Muscle of leg (tissue), 11 donors: ENCODE measurements around the gene CYP2D6. TPM values are rescaled to one million over a fixed set of nuclear protein-coding genes. Genes with fewer than 3 reads are reported as not detected.
"Not testable (repeated sequence)": the region's sequence is repeated elsewhere in the genome, so short reads cannot be mapped to it uniquely, and the experiment has no call there.

Experiments
- DNase-seq: peaks from one replicate; pipeline ENCODE4 v3.0.0; 2013
- H3K27ac ChIP-seq: one replicate; pipeline ENCODE4 v1.5.1; 2013; ENCODE audit warnings: mild to moderate bottlenecking, low read length, control low read depth
- H3K27me3 ChIP-seq: one replicate; pipeline ENCODE4 v1.6.1; 2013; ENCODE audit warnings: low read length; ENCODE audit not compliant: control insufficient read depth, insufficient read depth
- H3K36me3 ChIP-seq: one replicate; pipeline ENCODE4 v1.6.1; 2013; ENCODE audit warnings: low read length; ENCODE audit not compliant: control insufficient read depth, insufficient read depth
- H3K4me1 ChIP-seq: one replicate; pipeline ENCODE4 v1.6.1; 2013; ENCODE audit warnings: low read length; ENCODE audit not compliant: control insufficient read depth, insufficient read depth
- H3K4me3 ChIP-seq: one replicate; pipeline ENCODE4 v1.5.1; 2013; ENCODE audit warnings: low read length, control low read depth
- H3K9me3 ChIP-seq: replicated peaks from 2 replicates; pipeline ENCODE4 v1.6.1; 2013; ENCODE audit warnings: low read depth, low read length; ENCODE audit not compliant: control insufficient read depth
- WGBS: methylation state at CpG from one replicate; pipeline ENCODE4 v1.1.5; 2013; ENCODE audit warnings: missing lambda C conversion rate; ENCODE audit not compliant: insufficient coverage; 5-methylcytosine and 5-hydroxymethylcytosine counted together
- polyA plus RNA-seq, 8 donors: library from polyadenylated mRNA; unstranded; fragments of 120-200 nt; gene quantifications; one replicate each; pipeline versions ENCODE4 v1.2.1 to v1.2.3, GENCODE V29; 2013; ENCODE audit warnings: inconsistent platforms in 1 of 8, low replicate concordance in 1 of 8; ENCODE audit not compliant: insufficient read length in 8 of 8, insufficient read depth in 1 of 8
- total RNA-seq: library from RNA; stranded (reverse); fragments of 120-200 nt; gene quantifications from one replicate; pipeline ENCODE4 v1.2.4, GENCODE V29; 2013

The CYP2D6 gene
- total and polyA plus RNA-seq, 9 donors: 0.31 to 3.4 (median 1.5) TPM

DNA sequence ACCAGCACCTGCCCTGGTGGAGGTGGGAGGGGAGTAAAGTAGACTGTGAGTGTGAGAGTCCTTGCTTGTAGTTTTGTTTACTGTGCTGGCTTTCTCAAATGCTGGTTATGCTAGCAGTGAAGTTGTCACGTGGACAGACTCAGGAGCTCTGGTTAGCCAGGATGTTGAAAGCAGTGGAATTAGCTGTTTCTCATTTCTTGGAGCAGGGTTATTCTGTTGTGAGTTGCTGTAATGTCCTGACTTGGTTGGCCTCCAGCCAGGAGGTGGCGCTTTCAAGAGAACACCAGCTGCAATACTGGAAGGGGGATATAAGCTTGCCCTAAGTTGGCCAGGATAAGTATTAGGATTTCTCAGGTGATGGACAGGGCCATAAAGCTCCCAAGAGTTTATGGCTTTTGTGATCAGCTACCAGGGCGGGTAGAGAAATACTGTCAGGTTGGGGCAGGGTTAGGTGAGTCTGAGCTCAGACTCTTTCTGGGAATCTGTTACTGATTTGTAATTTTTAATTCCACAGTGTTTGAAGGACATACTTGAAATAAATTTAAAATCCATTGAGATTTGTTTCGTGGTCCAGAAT is 13.7 kb downstream of the CYP2D6 start:
- 85% methylated on average over 3 of the region's 4 CpGs for WGBS
- Histone ChIP-seq H3K27me3 (no peaks in the 10 kb centered on the region), H3K4me1 (peaks cover 3% of the 10 kb centered on the region), H3K36me3 (no peaks in the 10 kb centered on the region), H3K4me3 (no peak overlapping the region), H3K27ac (no peak overlapping the region), H3K9me3 (peaks cover 18% of the 10 kb centered on the region)
- DNase-seq: no peak

DNA sequence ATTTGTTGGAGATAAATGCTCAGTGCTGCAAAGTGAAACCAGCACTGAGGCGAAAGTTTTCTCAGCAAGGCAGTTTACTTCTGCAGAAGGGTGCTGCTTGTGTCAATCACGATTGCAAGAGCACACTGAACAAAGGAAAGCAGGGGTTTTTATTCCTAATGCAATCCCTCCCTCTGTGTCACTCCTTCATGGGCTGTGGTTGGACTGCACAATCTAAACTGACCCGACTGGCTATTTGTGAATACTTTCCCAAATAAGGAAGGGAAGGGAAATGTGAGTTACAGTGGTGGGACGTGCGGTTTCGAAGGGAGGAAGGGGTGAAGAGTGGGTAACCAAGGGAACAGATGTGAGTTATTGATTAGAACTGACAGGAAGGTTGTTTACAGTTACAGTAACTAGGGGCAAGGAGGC is 15.2 kb downstream of the CYP2D6 start:
- H3K27ac ChIP-seq, DNase-seq, H3K4me1 ChIP-seq, H3K27me3 ChIP-seq, H3K4me3 ChIP-seq, H3K36me3 ChIP-seq: not testable (repeated sequence)
- peaks cover 18% of the 10 kb centered on the region for H3K9me3 ChIP-seq
- 96% methylated on average over 4 of the region's 6 CpGs for WGBS

DNA sequence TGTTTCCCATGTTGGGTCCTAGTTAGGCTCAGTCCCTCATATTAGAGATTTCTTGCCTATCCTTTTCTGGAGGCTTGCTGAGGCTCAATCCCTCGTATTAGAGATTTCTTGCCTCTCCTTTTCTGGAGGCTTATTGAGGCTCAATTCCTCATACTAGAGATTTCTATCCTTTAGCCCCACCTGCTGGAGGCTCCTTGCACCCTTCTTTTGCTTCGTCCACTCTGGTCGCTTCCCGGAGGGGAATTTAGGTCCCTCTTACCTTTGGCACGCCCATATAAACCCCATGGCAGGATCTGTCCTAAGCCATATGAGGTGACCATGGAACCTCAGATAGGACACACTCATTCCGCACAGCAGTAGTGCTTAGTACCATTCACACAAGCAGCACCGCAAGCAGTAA is 15.9 kb downstream of the CYP2D6 start:
- Histone ChIP-seq H3K27ac (no peak overlapping the region), H3K4me1 (peaks cover 3% of the 10 kb centered on the region), H3K9me3 (peaks cover 18% of the 10 kb centered on the region), H3K27me3 (no peaks in the 10 kb centered on the region), H3K36me3 (no peaks in the 10 kb centered on the region), H3K4me3 (no peak overlapping the region)
- 86% methylated on average over 7 of the region's 7 CpGs for WGBS
- DNase-seq: no peak

DNA sequence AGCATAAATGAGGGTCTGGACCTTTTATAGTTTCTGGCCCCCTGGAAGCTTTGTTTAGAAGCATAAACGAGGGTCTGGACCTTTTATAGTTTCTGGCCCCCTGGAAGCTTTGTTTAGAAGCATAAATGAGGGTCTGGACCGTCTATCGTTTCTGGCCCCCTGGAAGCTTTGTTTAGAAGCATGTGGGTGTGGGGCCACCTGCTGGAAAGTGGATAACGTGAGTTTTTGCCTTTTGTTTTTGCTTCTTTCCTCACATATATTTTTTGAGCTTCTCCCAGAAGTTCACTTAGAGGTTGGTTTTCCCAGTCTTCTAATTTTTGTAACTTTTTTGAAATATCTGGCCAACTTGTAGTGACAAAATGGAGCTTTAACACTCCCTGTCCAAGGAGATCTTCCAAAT is 17.8 kb downstream of the CYP2D6 start:
- H3K27me3 ChIP-seq, H3K4me3 ChIP-seq, H3K27ac ChIP-seq, H3K36me3 ChIP-seq, H3K4me1 ChIP-seq, DNase-seq: not testable (repeated sequence)
- H3K9me3 ChIP-seq: peaks cover 18% of the 10 kb centered on the region
- WGBS: no CpG with 5 or more reads among the region's 4 CpGs

GRCh38 chr22:42111798-42112197 is 18.8 kb downstream of the CYP2D6 start:
- no peak overlapping the region for H3K4me3 ChIP-seq
- no CpG with 5 or more reads among the region's 4 CpGs for WGBS

DNA sequence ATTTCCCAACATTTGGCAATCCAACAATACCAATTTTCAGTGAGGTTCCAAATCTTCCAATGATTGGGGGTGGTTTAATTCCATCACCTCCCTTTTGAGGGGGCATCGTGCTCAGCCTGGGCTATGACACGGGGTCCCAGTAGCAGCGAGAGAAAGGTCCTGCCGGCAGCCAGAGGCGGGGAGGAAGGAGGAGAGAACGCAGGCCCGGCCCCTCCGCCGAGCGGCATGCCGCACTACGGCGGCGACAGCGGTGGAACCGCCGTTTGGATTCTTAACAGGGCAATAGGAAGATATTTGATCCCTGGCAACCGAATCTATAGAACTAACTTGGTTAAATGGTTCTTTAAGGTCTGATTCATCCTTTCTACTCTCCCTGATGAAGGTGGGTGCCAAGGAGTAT is 21.8 kb downstream of the CYP2D6 start:
- H3K9me3 ChIP-seq: peaks cover 13% of the 10 kb centered on the region
- H3K27ac ChIP-seq: no peak overlapping the region
- H3K27me3 ChIP-seq: no peaks in the 10 kb centered on the region
- no peak overlapping the region for H3K4me3 ChIP-seq
- 41% methylated on average over 13 of the region's 18 CpGs for WGBS
- DNase-seq: no peak
- H3K4me1 ChIP-seq: no peaks in the 10 kb centered on the region
- H3K36me3 ChIP-seq: no peaks in the 10 kb centered on the region

More at GRCh38 chr22:42111798-42112197, 18.8 kb downstream of the CYP2D6 start:
- Histone ChIP-seq H3K9me3 (peaks cover 18% of the 10 kb centered on the region), H3K4me1 (peaks cover 3% of the 10 kb centered on the region), H3K36me3 (no peaks in the 10 kb centered on the region), H3K27ac (no peak overlapping the region), H3K27me3 (no peaks in the 10 kb centered on the region)
- no peak for DNase-seq

DNA sequence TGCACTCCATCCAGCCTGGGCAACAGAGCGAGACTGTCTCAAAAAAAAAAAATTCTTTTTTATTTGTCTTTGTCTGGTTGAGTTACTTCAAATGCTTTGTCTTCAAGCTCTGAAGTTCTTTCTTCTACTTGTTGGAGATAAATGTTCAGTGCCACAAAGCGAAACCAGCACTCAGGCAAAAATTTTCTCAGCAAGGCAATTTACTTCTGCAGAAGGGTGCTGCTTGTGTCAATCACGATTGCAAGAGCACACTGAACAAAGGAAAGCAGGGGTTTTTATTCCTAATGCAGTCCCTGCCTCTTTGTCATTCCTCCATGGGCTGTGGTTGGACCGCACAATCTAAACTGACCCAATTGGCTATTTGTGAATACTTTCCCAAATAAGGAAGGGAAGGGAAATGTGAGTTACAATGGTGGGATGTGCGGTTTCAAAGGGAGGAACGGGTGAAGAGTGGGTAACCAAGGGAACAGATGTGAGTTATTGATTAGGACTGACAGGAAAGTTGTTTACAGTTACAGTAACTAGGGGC is 26.2 kb downstream of the CYP2D6 start:
- not testable (repeated sequence) for H3K27me3 ChIP-seq, H3K4me3 ChIP-seq, H3K27ac ChIP-seq, H3K4me1 ChIP-seq, H3K36me3 ChIP-seq, DNase-seq
- H3K9me3 ChIP-seq: peaks cover 39% of the 10 kb centered on the region
- WGBS: 94% methylated on average over 4 of the region's 6 CpGs

GRCh38 chr22:42101199-42101598 is 29.4 kb downstream of the CYP2D6 start:
- peaks cover 49% of the 10 kb centered on the region for H3K9me3 ChIP-seq
- no peak overlapping the region for H3K27ac ChIP-seq
- DNase-seq: no peak
- H3K27me3 ChIP-seq: no peaks in the 10 kb centered on the region
- no peaks in the 10 kb centered on the region for H3K36me3 ChIP-seq
- no CpG with 5 or more reads among the region's 3 CpGs for WGBS
- H3K4me3 ChIP-seq: no peak overlapping the region
- no peaks in the 10 kb centered on the region for H3K4me1 ChIP-seq

GRCh38 chr22:42091455-42091782 is 39.2 kb downstream of the CYP2D6 start:
- 3% methylated on average over 3 of the region's 7 CpGs for WGBS
- no peak for DNase-seq
- Histone ChIP-seq H3K4me3 (peak overlapping the region; percentile 64), H3K27me3 (no peaks in the 10 kb centered on the region), H3K36me3 (peaks cover 21% of the 10 kb centered on the region), H3K27ac (peak overlapping the region; percentile 89), H3K9me3 (peaks cover 4% of the 10 kb centered on the region), H3K4me1 (peaks cover 17% of the 10 kb centered on the region)

GRCh38 chr22:42090596-42091454 is 39.8 kb downstream of the CYP2D6 start, which contains the start of gene NDUFA6:
Gene NDUFA6 (minus strand): TSS chr22:42090772. CDS start chr22:42090744, 28 bp downstream.
- Histone ChIP-seq H3K4me1 (peaks cover 17% of the 10 kb centered on the region), H3K27me3 (no peaks in the 10 kb centered on the region)
- WGBS: under 1% methylated on average over 55 of the region's 71 CpGs

More at GRCh38 chr22:42090596-42091454, 39.8 kb downstream of the CYP2D6 start, which contains the start of gene NDUFA6:
- peaks cover 27% of the 10 kb centered on the region for H3K36me3 ChIP-seq
- peaks cover 3% of the 10 kb centered on the region for H3K9me3 ChIP-seq
- peak within 1 kb of the TSS; percentile 84 for H3K4me3 ChIP-seq
- peak; percentile 100 for DNase-seq
- H3K27ac ChIP-seq: peak within 1 kb of the TSS; percentile 96
